NB4 (cell line): ENCODE data around the gene ZNF397.

Experiments used
- CTCF ChIP-seq: IDR thresholded peaks from one replicate; pipeline ENCODE4 v1.5.1; 2012; ENCODE audit warnings: low read depth, low read length
- MYC ChIP-seq: IDR thresholded peaks from 2 replicates; pipeline ENCODE4 v1.6.1; 2011; ENCODE audit warnings: low read depth, low read length
- POLR2A ChIP-seq: IDR thresholded peaks from 2 replicates; pipeline ENCODE4 v1.6.1; 2011; ENCODE audit warnings: mild to moderate bottlenecking; ENCODE audit not compliant: insufficient read length; ENCODE audit errors: extremely low read depth

DNA sequence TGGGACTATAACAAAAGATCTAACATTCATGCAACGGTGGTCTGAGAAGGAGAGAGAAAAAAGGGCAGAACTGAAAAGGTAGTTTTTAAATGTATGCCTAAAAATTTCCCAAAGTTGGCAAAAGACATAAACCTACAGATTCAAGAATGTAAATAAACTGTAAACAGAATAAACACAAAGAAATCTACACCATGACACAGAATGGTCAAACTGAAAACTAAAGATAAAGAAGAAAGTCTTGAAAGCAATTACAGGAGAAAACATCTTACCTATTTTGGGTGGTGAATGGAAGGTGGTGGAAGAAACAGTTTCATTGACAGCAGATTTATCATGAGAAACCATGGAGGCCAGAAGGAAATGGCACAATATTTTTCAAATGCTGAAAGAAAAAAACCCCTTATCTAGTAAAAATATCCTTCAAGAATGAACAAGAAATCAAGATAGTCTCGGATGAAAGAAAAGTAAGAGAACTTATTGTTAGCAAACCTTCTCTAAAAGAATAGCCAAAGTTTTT, 35.6 kb upstream of the ZNF397 start:
- TF ChIP-seq CTCF (no peak), POLR2A (no peak), MYC (no peak)
